Activated CD4-positive, alpha-beta T cell treated with anti-CD3 and anti-CD28 coated beads, Interleukin-2, amount 50 U/mL, for 4 hours (primary cell): ENCODE measurements around the gene ADGRL1.

Experiments used
- DNase-seq, 2 experiments: peaks; one replicate each; pipeline ENCODE4 v3.0.0-alpha.2; 2020

The ADGRL1 gene

GRCh38 chr19:14135985-14136508 is 69.9 kb downstream of the ADGRL1 start:
- DNase-seq: no peak

- no peak for DNase-seq
Observed at GRCh38 chr19:14135355-14135754, 70.6 kb downstream of the ADGRL1 start.

- DNase-seq: no peak
Observed at GRCh38 chr19:14127929-14128509, 78.0 kb downstream of the ADGRL1 start.

- DNase-seq: no peak
Observed at GRCh38 chr19:14127176-14127575, 78.8 kb downstream of the ADGRL1 start.

DNA sequence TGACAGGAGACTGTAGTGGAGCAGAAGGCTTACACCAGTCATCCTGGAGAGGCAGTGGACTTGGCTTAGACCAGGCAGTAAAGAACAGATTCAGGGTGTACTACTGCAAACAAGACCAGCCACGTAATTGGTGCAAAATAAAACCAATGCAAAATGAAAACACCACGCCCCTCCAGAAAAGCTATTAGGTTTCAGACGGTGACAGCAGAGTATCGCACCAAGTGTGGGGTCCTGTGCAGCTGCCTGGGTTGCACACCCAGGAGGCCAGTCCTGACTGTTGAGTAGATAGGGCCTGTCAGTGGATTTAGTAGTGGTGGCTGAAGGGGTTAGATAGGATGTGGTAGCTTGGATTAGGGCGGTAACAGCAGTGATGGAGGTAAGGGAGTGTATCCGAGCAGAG is 83.0 kb downstream of the ADGRL1 start:
- DNase-seq: no peak

- DNase-seq: no peak
Observed at GRCh38 chr19:14120497-14120780, 85.5 kb downstream of the ADGRL1 start.

- DNase-seq: no peak
Observed at GRCh38 chr19:14119644-14120496, 86.1 kb downstream of the ADGRL1 start.

- DNase-seq: no peak
Observed at GRCh38 chr19:14119146-14119545, 86.8 kb downstream of the ADGRL1 start.

- peak in 1 of 2 experiments; percentile 20 for DNase-seq
Observed at GRCh38 chr19:14118165-14119051, 87.6 kb downstream of the ADGRL1 start.

GRCh38 chr19:14117668-14118164 is 88.3 kb downstream of the ADGRL1 start, which contains the start of gene PRKACA:
Gene PRKACA, minus strand, starts transcription at chr19:14117762. Its CDS starts 215 bp downstream, at chr19:14117547.
- peak; percentile 97 to 98 for DNase-seq

DNA sequence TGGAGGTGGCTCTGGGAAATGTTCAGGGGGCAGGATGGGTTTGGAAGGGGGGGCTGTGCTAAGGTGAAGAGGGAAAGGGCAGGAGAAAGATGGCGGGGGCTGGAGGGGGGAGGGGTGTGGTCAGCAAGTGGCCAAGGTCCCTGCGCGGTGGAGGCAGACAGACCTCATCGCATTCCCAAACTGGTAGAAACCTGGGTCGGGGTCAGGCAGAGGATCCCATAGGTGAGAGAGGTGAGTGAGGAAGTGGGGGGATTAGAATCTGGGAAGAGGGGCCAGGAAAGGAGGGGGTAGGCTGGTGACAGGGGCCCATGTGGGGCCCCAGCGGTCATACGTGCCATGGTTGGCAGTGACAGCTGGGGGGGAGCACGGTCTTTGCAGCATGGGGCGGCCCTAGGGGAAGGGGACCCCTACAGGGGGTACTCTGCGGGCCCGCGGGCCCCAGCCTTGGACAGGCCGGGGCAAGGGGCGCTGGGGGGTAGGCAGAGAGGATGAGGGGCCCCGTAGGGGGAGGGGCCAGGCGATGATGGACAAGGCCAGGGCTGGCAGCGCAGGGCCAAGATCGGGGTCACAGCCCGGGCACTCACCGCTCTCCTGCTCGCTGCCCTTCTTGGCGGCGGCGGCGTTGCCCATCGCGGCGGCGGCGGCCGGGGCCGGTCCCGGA is 88.9 kb downstream of the ADGRL1 start:
- no peak for DNase-seq

GRCh38 chr19:14116525-14116917 is 89.4 kb downstream of the ADGRL1 start:
- DNase-seq: no peak

DNA sequence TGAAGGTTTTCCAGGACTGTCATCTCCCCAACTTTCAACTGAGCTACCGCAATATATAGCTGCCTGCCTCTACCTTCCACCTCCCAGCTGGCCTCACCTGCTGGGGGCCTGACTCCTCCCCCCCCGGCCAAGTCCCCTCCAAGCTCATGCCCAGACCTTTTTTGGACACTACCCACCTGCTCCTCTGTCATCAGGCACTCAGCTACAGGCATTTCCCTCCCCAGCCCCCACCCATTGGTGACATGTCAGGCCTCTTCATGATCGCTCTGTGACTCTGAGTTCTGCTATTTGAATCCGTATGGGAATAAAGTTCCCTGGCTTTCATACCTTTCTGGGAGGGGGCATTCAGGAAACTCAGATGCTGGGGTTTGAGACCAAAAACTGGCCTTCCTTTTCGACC is 90.2 kb downstream of the ADGRL1 start:
- DNase-seq: no peak

DNA sequence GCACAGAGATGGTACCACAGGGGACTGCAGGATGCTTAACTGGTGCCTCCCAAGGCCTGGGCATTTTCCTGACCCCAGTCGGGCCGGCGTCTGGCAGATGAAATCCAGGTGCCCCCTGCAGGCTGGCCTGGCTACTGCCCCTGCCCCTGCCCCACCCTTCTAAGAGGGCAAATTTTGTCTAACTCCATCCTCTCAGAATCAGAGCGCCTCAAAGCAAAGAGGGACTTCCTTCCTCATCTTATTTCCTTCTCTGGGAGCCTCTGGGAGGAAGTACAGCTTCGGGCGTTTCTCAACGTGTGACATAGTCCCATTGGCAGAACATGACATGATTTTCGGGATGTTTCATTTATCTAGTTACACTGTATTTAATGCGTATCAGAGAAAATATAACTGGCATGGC is 91.1 kb downstream of the ADGRL1 start:
- peak; percentile 37 to 42 for DNase-seq

DNA sequence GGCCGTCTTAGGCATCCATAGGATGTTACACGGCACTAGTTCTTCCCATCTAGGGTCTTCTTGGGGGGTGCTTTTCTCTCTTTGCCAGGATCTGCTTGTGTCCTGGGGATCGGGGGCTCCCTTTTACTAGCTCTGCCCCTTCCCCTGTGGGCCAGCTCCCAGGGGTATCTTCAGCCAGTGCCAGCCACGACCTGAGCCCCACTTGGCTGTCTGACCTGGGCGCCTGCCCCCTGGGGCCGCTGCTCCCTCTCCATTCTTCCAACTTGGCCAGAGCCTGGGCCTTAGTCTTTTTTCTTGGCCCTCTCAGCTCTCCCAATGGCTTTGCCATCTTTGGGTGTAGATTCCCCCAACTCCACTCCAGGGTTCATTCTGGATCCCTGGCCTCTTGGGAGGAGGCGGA is 91.5 kb downstream of the ADGRL1 start:
- no peak for DNase-seq

DNA sequence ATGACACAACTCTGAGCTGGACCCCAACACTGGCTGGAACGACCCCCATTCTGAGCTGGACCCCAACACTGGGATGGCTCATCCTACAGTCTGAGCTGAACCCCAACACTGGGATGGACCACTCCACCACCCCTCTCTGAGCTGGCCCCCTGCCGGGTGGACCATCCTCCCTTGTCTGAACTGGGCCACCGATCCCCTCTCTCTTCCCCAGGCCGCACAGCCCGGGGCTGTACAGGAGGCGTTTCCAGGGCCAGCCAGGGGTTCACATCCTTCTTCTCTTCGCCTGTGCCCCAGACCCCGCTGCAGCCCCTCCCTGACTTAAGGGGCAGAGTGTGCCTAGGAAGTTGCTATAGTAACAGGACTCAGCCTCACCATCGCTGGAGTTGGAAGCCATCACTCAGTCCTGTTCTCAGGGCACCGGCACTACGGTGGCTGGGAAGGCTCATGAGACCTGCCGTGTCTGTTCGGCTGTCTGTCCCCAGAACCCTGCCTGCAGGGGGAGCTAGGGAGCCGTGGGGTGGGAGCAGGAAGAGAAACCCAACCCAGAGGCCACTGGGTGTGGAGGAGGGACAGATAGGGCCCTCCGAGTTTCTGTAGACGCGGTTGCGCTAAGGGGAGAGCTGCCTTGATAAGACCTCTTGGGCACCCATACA is 92.1 kb downstream of the ADGRL1 start:
- peak; percentile 25 for DNase-seq

DNA sequence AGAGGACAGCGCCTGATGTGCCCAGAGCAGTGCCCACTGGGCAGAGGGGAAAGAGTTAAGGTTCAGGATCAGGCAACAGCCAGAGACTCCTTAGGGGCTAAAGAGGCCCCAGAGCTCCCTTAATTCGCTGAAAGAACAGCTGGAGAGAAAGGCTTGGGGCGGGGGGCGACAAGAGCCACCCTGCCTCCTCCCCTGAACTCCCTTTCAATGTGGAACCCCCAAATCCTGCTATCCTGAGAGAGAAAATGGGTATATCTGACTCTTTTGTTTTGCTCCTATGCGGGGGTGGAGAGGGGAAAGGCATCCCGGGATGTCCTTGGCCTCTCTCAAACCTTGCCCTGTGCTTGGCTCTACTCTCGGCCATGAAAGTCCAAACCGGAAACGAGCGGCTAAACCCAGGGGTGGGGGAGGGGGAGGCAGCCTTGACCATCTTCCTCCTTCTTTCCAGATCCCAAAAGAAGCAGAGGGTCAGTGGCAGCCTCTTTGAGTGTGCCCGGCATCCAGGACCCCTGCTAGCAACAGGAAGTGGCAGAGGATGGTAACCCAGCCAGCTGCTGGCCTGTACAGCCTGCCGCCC is 93.1 kb downstream of the ADGRL1 start:
- no peak for DNase-seq

DNA sequence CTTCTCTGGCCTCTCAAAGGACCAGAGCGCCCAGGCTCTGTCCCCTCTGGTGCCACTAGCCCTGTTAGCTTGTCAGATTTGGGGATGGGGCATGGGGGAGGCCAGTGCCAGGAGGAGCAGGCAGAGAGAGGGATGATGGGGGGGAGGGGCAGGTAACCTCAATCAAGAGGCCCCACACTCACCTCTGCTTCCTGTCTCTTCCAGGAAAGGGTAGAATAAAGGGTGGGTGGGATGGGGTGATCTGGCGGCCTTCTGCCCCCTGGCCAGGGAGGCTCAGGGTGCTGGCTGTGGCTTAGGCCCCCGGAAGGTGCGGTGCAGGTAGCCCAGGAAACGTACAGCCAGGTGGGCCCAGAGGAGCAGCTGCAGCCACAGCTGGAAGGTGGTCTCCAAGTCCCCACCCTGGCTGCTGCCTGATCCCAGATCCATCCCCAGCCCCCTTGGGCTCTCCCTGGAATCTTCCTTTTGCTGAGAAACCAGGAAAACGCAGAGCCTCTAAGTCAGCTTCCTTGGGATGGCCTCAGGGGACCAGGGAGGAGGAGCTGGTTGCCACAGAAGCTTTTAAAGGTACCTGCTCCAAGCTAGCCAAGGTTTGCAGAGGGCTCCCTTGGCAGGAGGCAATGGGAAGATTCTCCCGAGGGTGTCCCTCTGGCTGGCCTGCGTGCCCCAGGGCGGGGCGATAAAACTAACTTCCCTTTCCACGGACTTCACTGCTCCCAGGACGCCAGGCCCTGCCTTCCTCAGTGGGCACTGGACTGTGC is 93.7 kb downstream of the ADGRL1 start:
- DNase-seq: no peak

GRCh38 chr19:14111486-14111885 is 94.5 kb downstream of the ADGRL1 start:
- no peak for DNase-seq

GRCh38 chr19:14110650-14111049 is 95.3 kb downstream of the ADGRL1 start:
- DNase-seq: no peak
